ENCODE results near the gene HTRA1. TPM values are rescaled to one million over a fixed set of nuclear protein-coding genes. Genes with fewer than 3 reads are reported as not detected.

HTRA1 gene
- total RNA-seq, 1 donor from 2014 or later = 1,504 TPM

DNA sequence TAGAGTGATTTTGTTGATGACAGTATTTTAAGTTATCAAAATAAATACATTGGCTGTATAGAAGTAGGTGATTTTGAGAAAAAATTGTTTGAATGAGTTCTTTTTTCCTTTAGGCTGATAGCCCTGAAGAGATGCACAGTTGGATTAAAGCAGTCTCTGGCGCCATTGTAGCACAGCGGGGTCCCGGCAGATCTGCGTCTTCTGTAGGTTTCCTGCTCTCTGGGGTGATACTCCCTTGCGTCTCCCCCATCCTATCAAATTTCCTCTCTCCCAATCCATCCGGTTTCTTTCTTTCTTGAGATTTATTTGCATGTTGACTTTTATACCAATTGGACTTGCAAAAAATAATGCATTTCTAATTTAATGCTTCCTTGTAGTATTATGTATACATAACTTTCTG, 34.5 kb upstream of the HTRA1 start:
- no peak for DNase-seq (ENCODE audit: low spot score)
- Mint-ChIP-seq H3K27ac (ENCODE audit: unreplicated experiment) (no peak overlapping the region), H3K4me1 (ENCODE audit: low read depth) (peaks cover 8% of the 10 kb centered on the region), H3K9me3 (ENCODE audit: low read depth) (no peaks in the 10 kb centered on the region), H3K4me3 (ENCODE audit: unreplicated experiment) (no peak overlapping the region), H3K27me3 (ENCODE audit: low read depth) (no peaks in the 10 kb centered on the region), H3K36me3 (ENCODE audit: low read depth) (peaks cover 24% of the 10 kb centered on the region)
- TF ChIP-seq, protein P1, sequence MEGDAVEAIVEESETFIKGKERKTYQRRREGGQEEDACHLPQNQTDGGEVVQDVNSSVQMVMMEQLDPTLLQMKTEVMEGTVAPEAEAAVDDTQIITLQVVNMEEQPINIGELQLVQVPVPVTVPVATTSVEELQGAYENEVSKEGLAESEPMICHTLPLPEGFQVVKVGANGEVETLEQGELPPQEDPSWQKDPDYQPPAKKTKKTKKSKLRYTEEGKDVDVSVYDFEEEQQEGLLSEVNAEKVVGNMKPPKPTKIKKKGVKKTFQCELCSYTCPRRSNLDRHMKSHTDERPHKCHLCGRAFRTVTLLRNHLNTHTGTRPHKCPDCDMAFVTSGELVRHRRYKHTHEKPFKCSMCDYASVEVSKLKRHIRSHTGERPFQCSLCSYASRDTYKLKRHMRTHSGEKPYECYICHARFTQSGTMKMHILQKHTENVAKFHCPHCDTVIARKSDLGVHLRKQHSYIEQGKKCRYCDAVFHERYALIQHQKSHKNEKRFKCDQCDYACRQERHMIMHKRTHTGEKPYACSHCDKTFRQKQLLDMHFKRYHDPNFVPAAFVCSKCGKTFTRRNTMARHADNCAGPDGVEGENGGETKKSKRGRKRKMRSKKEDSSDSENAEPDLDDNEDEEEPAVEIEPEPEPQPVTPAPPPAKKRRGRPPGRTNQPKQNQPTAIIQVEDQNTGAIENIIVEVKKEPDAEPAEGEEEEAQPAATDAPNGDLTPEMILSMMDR (IDR thresholded peaks at IDR 0.05) = no peak

DNA sequence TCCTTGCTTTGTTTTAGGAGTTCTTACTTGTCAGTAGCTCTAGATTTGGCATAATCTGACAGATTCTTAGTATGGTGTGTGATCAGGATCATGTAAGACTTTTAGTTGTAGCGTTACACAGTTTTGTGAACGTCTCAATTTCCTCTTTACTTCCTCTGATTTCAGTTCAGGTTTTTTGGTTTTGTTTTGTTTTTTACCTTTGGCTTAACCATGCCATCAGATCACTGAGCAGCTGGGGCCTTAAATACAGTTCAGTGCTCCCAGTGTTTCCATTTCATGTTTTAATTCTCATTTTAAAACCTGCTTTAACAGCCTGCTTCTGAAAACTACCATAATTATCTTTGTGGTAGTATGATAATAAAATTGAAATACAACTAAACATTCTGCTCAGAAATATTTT, 34.1 kb upstream of the HTRA1 start:
- Mint-ChIP-seq H3K36me3 (ENCODE audit: low read depth) (peaks cover 25% of the 10 kb centered on the region), H3K27me3 (ENCODE audit: low read depth) (no peaks in the 10 kb centered on the region), H3K4me3 (ENCODE audit: unreplicated experiment) (no peak overlapping the region), H3K4me1 (ENCODE audit: low read depth) (peaks cover 3% of the 10 kb centered on the region), H3K27ac (ENCODE audit: unreplicated experiment) (no peak overlapping the region), H3K9me3 (ENCODE audit: low read depth) (no peaks in the 10 kb centered on the region)
- TF ChIP-seq, protein P1 (IDR thresholded peaks at IDR 0.05) = no peak
- DNase-seq (ENCODE audit: low spot score) = no peak

DNA sequence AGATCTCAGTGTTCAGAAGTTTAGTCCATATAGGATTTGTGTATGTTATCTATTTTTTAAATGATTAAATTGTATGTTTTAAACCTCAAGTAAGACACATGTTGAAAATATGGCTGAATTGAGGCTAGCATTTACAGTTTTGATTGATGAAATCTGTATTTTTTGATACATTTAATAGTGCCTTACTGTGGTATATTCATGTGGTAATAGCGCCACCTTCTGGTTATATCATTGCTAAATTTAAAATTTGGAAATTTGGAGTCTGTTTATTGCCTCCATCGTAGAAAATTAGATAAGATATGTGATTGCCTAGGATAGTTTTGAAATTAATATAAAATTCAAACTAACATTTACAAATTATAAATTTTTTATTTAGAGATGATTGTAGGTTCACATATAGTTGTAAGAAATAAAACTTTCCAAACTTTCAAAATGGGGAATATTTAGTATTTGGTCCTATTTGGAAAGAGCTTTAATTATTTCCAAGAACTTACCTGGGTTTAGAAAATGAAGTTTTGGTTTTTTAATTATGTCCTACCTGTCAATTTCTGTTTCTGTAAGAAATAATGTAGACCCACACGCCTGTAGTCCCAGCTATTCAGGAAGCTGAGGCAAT, 26.0 kb upstream of the HTRA1 start:
- no peaks in the 10 kb centered on the region for H3K4me1 Mint-ChIP-seq (ENCODE audit: low read depth)
- H3K27ac Mint-ChIP-seq (ENCODE audit: unreplicated experiment) = no peak overlapping the region
- no peaks in the 10 kb centered on the region for H3K27me3 Mint-ChIP-seq (ENCODE audit: low read depth)
- H3K9me3 Mint-ChIP-seq (ENCODE audit: low read depth) = no peaks in the 10 kb centered on the region
- H3K4me3 Mint-ChIP-seq (ENCODE audit: unreplicated experiment) = no peak overlapping the region
- DNase-seq (ENCODE audit: low spot score) = no peak
- TF ChIP-seq, protein P1 (IDR thresholded peaks at IDR 0.05) = peak; percentile 97
- H3K36me3 Mint-ChIP-seq (ENCODE audit: low read depth) = peaks cover 14% of the 10 kb centered on the region

DNA sequence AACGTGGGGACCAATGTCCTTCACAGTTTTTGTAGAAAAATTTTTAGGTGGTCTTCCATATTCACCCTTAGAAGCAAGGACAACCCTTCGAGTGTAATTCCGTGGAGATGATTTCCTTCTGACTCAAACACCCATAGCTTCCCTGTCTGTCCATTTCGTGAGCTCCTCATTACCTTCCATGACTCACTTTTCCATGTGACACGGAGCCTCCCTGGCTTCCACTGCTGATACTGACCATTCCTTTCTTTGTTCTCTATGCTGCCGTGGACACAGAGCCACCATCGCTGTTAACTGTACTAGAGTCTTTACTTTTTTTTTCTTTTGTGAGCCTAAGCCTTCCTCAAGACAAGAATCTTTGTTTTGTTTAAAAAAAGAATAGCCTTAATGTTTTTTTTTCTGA, 19.4 kb upstream of the HTRA1 start:
- Mint-ChIP-seq H3K27me3 (ENCODE audit: low read depth) (no peaks in the 10 kb centered on the region), H3K9me3 (ENCODE audit: low read depth) (peaks cover 5% of the 10 kb centered on the region), H3K4me1 (ENCODE audit: low read depth) (peaks cover 25% of the 10 kb centered on the region), H3K4me3 (ENCODE audit: unreplicated experiment) (no peak overlapping the region), H3K27ac (ENCODE audit: unreplicated experiment) (peak overlapping the region; percentile 87), H3K36me3 (ENCODE audit: low read depth) (peaks cover 12% of the 10 kb centered on the region)
- TF ChIP-seq, protein P1 (IDR thresholded peaks at IDR 0.05) = no peak
- no peak for DNase-seq (ENCODE audit: low spot score)

DNA sequence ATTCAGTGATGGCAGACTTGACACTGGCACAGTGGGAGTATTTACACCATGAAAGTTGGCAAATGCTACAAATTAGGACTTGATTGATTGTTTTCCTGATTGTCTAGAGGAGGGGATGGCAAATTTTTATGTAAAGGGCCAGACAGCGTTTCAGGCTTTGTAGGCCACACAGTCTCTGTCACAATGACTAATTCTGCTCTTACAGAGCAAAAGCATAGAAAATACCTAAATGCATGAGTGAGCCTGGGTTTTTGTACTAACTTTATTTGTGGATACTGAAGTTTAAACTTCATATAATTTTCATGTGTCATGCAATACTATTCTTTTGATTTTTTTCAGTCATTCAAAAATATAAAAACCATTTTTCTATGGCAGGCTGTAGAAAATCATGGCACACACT, 15.9 kb upstream of the HTRA1 start:
- TF ChIP-seq, protein P1 (IDR thresholded peaks at IDR 0.05) = no peak
- H3K36me3 Mint-ChIP-seq (ENCODE audit: low read depth) = no peaks in the 10 kb centered on the region
- peak overlapping the region; percentile 37 for H3K27ac Mint-ChIP-seq (ENCODE audit: unreplicated experiment)
- H3K4me1 Mint-ChIP-seq (ENCODE audit: low read depth) = peaks cover 44% of the 10 kb centered on the region
- H3K27me3 Mint-ChIP-seq (ENCODE audit: low read depth) = no peaks in the 10 kb centered on the region
- DNase-seq (ENCODE audit: low spot score) = no peak
- no peak overlapping the region for H3K4me3 Mint-ChIP-seq (ENCODE audit: unreplicated experiment)
- H3K9me3 Mint-ChIP-seq (ENCODE audit: low read depth) = peaks cover 8% of the 10 kb centered on the region

Measured in chondrocyte (in vitro differentiated cells).